GM23248 (cell line): ENCODE results near the gene ALG9. TPM values are rescaled to one million over a fixed set of nuclear protein-coding genes. Genes with fewer than 3 reads are reported as not detected.

Experiments
- DNase-seq: peaks from one replicate; pipeline ENCODE4 v3.0.0-alpha.2; 2015
- H2AFZ ChIP-seq: fragments of 200-600 bp; sonication (generic); 2 replicates; pipeline ENCODE4 v1.6.1; 2016; ENCODE audit warnings: antibody characterized with exemption
- H3F3A ChIP-seq: fragments of 200-600 bp; sonication (generic); 2 replicates; pipeline ENCODE4 v1.6.1; 2016; ENCODE audit warnings: mild to moderate bottlenecking, antibody characterized with exemption, mixed run types; ENCODE audit not compliant: insufficient read depth
- H3K27ac ChIP-seq: fragments of 200-600 bp; sonication (generic); 2 replicates; pipeline ENCODE4 v1.5.1; 2016; ENCODE audit warnings: mild to moderate bottlenecking
- H3K27me3 ChIP-seq: fragments of 200-600 bp; sonication (generic); replicated peaks from 2 replicates; pipeline ENCODE4 v1.6.1; 2016; ENCODE audit warnings: mild to moderate bottlenecking; ENCODE audit not compliant: insufficient read depth
- H3K36me3 ChIP-seq: fragments of 200-600 bp; sonication (generic); 2 replicates; pipeline ENCODE4 v1.6.1; 2016; ENCODE audit warnings: low read depth, mild to moderate bottlenecking
- H3K4me1 ChIP-seq: fragments of 200-600 bp; sonication (generic); 2 replicates; pipeline ENCODE4 v1.6.1; 2016; ENCODE audit warnings: mild to moderate bottlenecking; ENCODE audit not compliant: insufficient read depth
- H3K4me2 ChIP-seq: fragments of 200-600 bp; sonication (generic); one replicate; pipeline ENCODE4 v1.6.1; 2016; ENCODE audit warnings: mild to moderate bottlenecking; ENCODE audit not compliant: unreplicated experiment
- H3K4me3 ChIP-seq: fragments of 200-600 bp; sonication (generic); 2 replicates; pipeline ENCODE4 v1.5.1; 2016; ENCODE audit warnings: mild to moderate bottlenecking
- H3K79me2 ChIP-seq: fragments of 200-600 bp; sonication (generic); 2 replicates; pipeline ENCODE4 v1.6.1; 2016; ENCODE audit warnings: mild to moderate bottlenecking; ENCODE audit not compliant: insufficient read depth
- H3K9ac ChIP-seq: fragments of 200-600 bp; sonication (generic); 2 replicates; pipeline ENCODE4 v1.6.1; 2016; ENCODE audit warnings: mild to moderate bottlenecking
- H3K9me2 ChIP-seq: fragments of 200-600 bp; sonication (generic); 2 replicates; pipeline ENCODE4 v1.6.1; 2016; ENCODE audit warnings: mixed run types, mild to moderate bottlenecking, moderate library complexity; ENCODE audit not compliant: insufficient read depth
- H3K9me3 ChIP-seq: fragments of 200-600 bp; sonication (generic); one replicate; pipeline ENCODE4 v1.6.1; 2017; ENCODE audit warnings: low read depth
- H4K20me1 ChIP-seq: fragments of 200-600 bp; sonication (generic); 2 replicates; pipeline ENCODE4 v1.6.0; 2016; ENCODE audit not compliant: insufficient read depth
- EZH2 ChIP-seq: fragments of 200-600 bp; sonication (generic); IDR thresholded peaks from 2 replicates; pipeline ENCODE4 v1.6.1; 2018; ENCODE audit warnings: antibody characterized with exemption, mild to moderate bottlenecking; ENCODE audit not compliant: insufficient read depth, poor library complexity, severe bottlenecking
- EZH2phosphoT487 ChIP-seq: fragments of 200-600 bp; sonication (generic); IDR thresholded peaks from 2 replicates; pipeline ENCODE4 v1.6.1; 2018; ENCODE audit warnings: antibody characterized with exemption, moderate library complexity, mild to moderate bottlenecking, low read depth; ENCODE audit not compliant: insufficient read depth
- WGBS, 2 experiments: methylation state at CpG; one replicate each; pipeline ENCODE4 v1.1.6; 2015 to 2017; ENCODE audit warnings: low lambda C conversion rate in 2 of 2, low coverage in 1 of 2; ENCODE audit errors: missing lambda C conversion rate in 2 of 2; 5-methylcytosine and 5-hydroxymethylcytosine counted together
- in situ Hi-C: fragments of 300-500 bp; cut with MboI; formaldehyde crosslinking; loops from 2 replicates; pipeline ENCODE4 v1.15.0; 2020
- polyA plus RNA-seq: library from polyadenylated mRNA; unstranded; fragments of >200 nt; fragmentation: Nextera tagmentation; extraction: Ambion mirVana; gene quantifications from 2 replicates; pipeline ENCODE4 v1.2.1, GENCODE V29; 2016
- total RNA-seq: library from RNA; depleted of rRNA; stranded (reverse); fragments of >200 nt; shearing (Covaris generic); gene quantifications from 2 replicates; pipeline ENCODE4 v1.2.3, GENCODE V29; 2014; rRNA removed

Gene ALG9, protein sequence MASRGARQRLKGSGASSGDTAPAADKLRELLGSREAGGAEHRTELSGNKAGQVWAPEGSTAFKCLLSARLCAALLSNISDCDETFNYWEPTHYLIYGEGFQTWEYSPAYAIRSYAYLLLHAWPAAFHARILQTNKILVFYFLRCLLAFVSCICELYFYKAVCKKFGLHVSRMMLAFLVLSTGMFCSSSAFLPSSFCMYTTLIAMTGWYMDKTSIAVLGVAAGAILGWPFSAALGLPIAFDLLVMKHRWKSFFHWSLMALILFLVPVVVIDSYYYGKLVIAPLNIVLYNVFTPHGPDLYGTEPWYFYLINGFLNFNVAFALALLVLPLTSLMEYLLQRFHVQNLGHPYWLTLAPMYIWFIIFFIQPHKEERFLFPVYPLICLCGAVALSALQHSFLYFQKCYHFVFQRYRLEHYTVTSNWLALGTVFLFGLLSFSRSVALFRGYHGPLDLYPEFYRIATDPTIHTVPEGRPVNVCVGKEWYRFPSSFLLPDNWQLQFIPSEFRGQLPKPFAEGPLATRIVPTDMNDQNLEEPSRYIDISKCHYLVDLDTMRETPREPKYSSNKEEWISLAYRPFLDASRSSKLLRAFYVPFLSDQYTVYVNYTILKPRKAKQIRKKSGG
- total RNA-seq (36.3 and 42.4 TPM in 2 replicates), polyA plus RNA-seq (24.5 and 24.7 TPM in 2 replicates)

DNA sequence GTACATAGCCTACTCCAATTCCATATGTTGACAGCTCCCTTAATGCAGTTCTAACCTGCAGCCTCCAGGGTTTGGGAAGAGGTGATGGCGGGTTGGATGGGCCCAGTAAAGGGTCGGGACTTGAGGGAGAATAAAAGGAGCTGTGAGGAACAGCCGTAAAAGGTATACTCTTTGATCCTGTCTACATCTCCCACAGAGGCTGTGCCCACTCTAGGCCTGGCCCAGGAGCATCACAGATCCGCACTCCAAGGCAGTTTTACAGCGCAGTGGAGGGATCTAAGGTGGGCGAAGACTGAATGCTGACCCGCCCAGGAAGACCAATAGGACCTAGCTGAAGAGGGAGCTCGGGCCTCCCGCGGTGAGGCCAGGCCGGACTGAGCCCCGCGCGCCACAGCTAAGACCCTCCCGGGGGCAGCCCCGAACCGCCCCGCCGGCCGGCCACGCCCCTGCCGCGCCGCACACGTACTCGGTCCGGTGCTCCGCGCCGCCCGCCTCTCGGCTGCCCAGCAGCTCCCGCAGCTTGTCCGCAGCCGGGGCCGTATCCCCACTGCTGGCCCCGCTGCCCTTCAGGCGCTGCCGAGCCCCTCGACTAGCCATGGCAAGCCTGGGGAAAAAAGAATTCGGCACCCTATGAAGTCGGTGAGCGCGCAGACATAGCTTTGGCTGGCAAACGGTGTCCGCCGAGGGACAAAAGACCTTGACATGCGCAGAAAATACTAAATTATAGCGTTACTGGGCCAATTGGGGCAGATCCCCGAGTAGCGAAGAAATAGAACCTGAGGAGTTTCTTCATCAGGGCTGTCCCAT lies at the start of gene ALG9:
Gene ALG9 (minus strand): TSS at position 696 of the 807 bp plus-strand sequence. CDS start 99 bp downstream, at position 597.
- Histone ChIP-seq H3K79me2 (peaks cover 21% of the 10 kb centered on the region), H3K4me3 (peak within 1 kb of the TSS; percentile 98), H3K4me2 (peak within 1 kb of the TSS; percentile 98), H3K4me1 (peaks cover 13% of the 10 kb centered on the region), H4K20me1 (no peaks in the 10 kb centered on the region), H3K9ac (peak within 1 kb of the TSS; percentile 87), H3K27me3 (no peaks in the 10 kb centered on the region), H3F3A (no peaks in the 10 kb centered on the region), H3K36me3 (peaks cover 15% of the 10 kb centered on the region), H3K9me2 (no peaks in the 10 kb centered on the region), H2AFZ (peak within 1 kb of the TSS; percentile 99), H3K27ac (peak within 1 kb of the TSS; percentile 66), H3K9me3 (no peaks in the 10 kb centered on the region)
- TF ChIP-seq EZH2 (no peak), EZH2phosphoT487 (no peak)
- DNase-seq = peak; percentile 83
- 1% methylated on average over 32 to 50 of the region's 51 CpGs for WGBS, 2 experiments
- in situ Hi-C loops = loop anchor here (10.0 kb wide), 1 partner anchor 124 kb away; no protein-coding TSS in a partner anchor

DNA sequence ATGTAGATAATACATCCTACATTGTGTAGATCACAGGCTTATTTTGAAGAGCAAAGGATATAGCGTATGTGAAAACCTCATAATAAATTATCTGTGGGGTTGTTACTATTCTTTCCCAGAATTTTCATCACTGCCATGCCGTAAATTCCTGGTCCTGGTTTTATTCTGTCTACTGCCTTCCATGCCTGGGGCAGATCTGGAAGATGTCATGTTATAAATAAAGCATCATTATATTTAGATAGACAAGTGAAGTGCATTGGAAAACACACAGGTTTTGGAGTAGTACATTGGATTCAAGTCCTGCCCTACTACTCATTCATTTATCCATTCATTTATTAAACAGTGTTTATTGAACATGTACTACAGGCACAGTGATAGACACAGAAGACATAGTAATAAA lies 49.5 kb upstream of the ALG9 start:
- no peak overlapping the region for H3K9ac ChIP-seq

DNA sequence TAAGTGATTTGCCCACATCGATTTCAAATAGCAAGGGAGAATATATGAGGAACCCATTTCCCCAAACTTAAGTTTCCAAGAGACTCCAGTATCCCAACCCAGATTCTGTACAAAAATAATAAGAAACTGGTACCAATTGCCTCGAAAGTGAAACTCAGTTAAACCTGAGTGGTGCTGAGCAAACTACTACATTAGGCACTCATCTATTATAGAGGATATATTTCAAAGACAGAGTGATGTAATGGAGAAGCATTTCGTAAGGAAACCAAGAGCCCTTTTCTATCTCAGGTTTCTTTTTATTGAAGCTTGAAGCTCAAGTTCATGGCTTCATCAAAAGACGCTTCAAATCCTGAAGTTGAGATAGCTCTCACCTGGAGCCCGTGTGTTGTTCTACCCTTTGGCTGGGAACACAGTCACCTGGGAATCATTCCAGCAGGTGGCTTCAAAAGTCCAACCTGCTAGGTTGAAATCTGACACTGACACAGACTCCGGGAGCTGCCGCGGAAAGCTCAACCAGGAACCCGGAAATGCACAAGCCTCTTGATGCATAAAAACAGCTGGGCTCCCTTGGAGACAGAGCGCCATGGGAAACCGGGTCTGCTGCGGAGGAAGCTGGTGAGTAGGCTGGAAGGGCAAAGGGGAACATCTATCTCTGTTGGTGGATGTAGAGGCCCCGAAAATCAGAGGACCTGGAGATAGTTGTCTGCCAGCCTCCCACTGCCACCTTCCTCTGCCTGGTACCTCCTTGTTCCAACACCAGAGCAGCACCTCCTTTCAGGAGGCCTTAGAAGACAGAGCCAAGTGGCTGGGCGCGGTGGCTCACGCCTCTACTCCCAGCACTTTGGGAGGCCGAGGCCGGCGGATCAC lies 47.2 kb upstream of the ALG9 start, which contains the start of gene C11orf52:
Gene C11orf52 (plus strand): TSS at position 524 of the 867 bp plus-strand sequence. CDS start 60 bp downstream, at position 584.
- peak within 1 kb of the TSS; percentile 57 for H3K4me2 ChIP-seq
- H3K9ac ChIP-seq = peak within 1 kb of the TSS; percentile 32; the same call in 1 of the 2 replicates
- H3K36me3 ChIP-seq = no peaks in the 10 kb centered on the region
- peaks cover 22% of the 10 kb centered on the region for H3F3A ChIP-seq
- no peak for TF ChIP-seq EZH2
- no peak for TF ChIP-seq EZH2phosphoT487
- H3K9me3 ChIP-seq = no peaks in the 10 kb centered on the region
- WGBS, 2 experiments = 54% methylated on average over 19 of the region's 19 CpGs
- no peaks in the 10 kb centered on the region for H3K27me3 ChIP-seq
- DNase-seq = peak; percentile 66
- peak within 1 kb of the TSS; percentile 29; the same call in 1 of the 2 replicates for H3K4me3 ChIP-seq
- peaks cover 17% of the 10 kb centered on the region for H3K79me2 ChIP-seq
- no peaks in the 10 kb centered on the region for H3K9me2 ChIP-seq
- H3K4me1 ChIP-seq = peaks cover 39% of the 10 kb centered on the region
- peak within 1 kb of the TSS; percentile 15 for H3K27ac ChIP-seq
- no peaks in the 10 kb centered on the region for H4K20me1 ChIP-seq
- H2AFZ ChIP-seq = peak within 1 kb of the TSS; percentile 83
- in situ Hi-C loops = no loop called here

More for the DNA sequence above, 49.5 kb upstream of the ALG9 start:
- Histone ChIP-seq H3K27ac (no peak overlapping the region), H3K4me1 (peaks cover 30% of the 10 kb centered on the region), H3K9me3 (no peaks in the 10 kb centered on the region), H3K9me2 (no peaks in the 10 kb centered on the region), H2AFZ (no peak overlapping the region), H3K4me3 (no peak overlapping the region), H3K4me2 (no peak overlapping the region), H4K20me1 (no peaks in the 10 kb centered on the region), H3K27me3 (no peaks in the 10 kb centered on the region), H3K79me2 (0 out of 2 replicates have a peak, but pooled peaks cover under 1% of the 10 kb centered on the region), H3F3A (peaks cover 28% of the 10 kb centered on the region), H3K36me3 (no peaks in the 10 kb centered on the region)
- in situ Hi-C loops = no loop called here
- no peak for DNase-seq
- no peak for TF ChIP-seq EZH2phosphoT487
- no peak for TF ChIP-seq EZH2
- WGBS, 2 experiments = 96 to 100% methylated on average over 2 of the region's 2 CpGs
